GM23338 (cell line): ENCODE data around the gene RASSF10. TPM values are rescaled to one million over a fixed set of nuclear protein-coding genes. Genes with fewer than 3 reads are reported as not detected.

Source experiments
- ATAC-seq: fragments of 200-7000 bp; cut with Tn5 transposase; 3 replicates; pipeline ENCODE4 v1.9.1; 2020
- DNase-seq: peaks from one replicate; pipeline ENCODE4 v3.0.0-alpha.2; 2015; ENCODE audit warnings: low spot score
- H2AFZ ChIP-seq: fragments of 200-600 bp; sonication (generic); 2 replicates; pipeline ENCODE4 v1.8.0; 2016; ENCODE audit warnings: antibody characterized with exemption, mild to moderate bottlenecking, moderate library complexity
- H3F3A ChIP-seq: fragments of 200-600 bp; sonication (generic); replicated peaks from 2 replicates; pipeline ENCODE4 v1.8.0; 2017; ENCODE audit warnings: antibody characterized with exemption, mixed run types, low read depth
- H3K27ac ChIP-seq: fragments of 200-600 bp; sonication (generic); 2 replicates; pipeline ENCODE4 v1.6.1; 2016; ENCODE audit warnings: low read depth
- H3K27me3 ChIP-seq: fragments of 200-600 bp; sonication (generic); 2 replicates; pipeline ENCODE4 v1.8.0; 2016; ENCODE audit warnings: mild to moderate bottlenecking, mixed run types, moderate library complexity; ENCODE audit not compliant: insufficient read depth
- H3K36me3 ChIP-seq: fragments of 200-600 bp; sonication (generic); 2 replicates; pipeline ENCODE4 v1.8.0; 2016; ENCODE audit warnings: mild to moderate bottlenecking; ENCODE audit not compliant: insufficient read depth
- H3K4me1 ChIP-seq: fragments of 200-600 bp; sonication (generic); 2 replicates; pipeline ENCODE4 v1.8.0; 2016; ENCODE audit warnings: mild to moderate bottlenecking, moderate library complexity; ENCODE audit not compliant: insufficient read depth
- H3K4me2 ChIP-seq: fragments of 200-600 bp; sonication (generic); 2 replicates; pipeline ENCODE4 v1.7.1; 2017; ENCODE audit warnings: mixed run types
- H3K4me3 ChIP-seq: fragments of 200-600 bp; sonication (generic); 2 replicates; pipeline ENCODE4 v1.6.1; 2016; ENCODE audit warnings: mixed run types
- H3K79me2 ChIP-seq: fragments of 200-600 bp; sonication (generic); replicated peaks from 2 replicates; pipeline ENCODE4 v1.8.0; 2017; ENCODE audit warnings: mild to moderate bottlenecking; ENCODE audit not compliant: insufficient read depth
- H3K9me2 ChIP-seq: fragments of 200-600 bp; sonication (generic); 2 replicates; pipeline ENCODE4 v1.8.0; 2017; ENCODE audit not compliant: insufficient read depth
- H4K20me1 ChIP-seq: fragments of 200-600 bp; sonication (generic); replicated peaks from 2 replicates; pipeline ENCODE4 v1.8.0; 2017; ENCODE audit warnings: mild to moderate bottlenecking; ENCODE audit not compliant: insufficient read depth
- H3K27ac Mint-ChIP-seq: 2 replicates; pipeline ENCODE4 v1.8.0; 2020; ENCODE audit warnings: inconsistent platforms, mild to moderate bottlenecking, moderate library complexity, mixed read lengths
- H3K27me3 Mint-ChIP-seq: 3 replicates; pipeline ENCODE4 v1.8.0; 2022; ENCODE audit warnings: low read depth, mild to moderate bottlenecking, moderate library complexity, mixed read lengths, inconsistent platforms; ENCODE audit not compliant: insufficient read depth, poor library complexity
- H3K36me3 Mint-ChIP-seq: 3 replicates; pipeline ENCODE4 v1.8.0; 2021; ENCODE audit warnings: low read depth, mild to moderate bottlenecking, inconsistent platforms, moderate library complexity, mixed read lengths
- H3K4me1 Mint-ChIP-seq: 3 replicates; pipeline ENCODE4 v1.8.0; 2020; ENCODE audit warnings: mild to moderate bottlenecking, inconsistent platforms, mixed read lengths
- H3K4me3 Mint-ChIP-seq: 3 replicates; pipeline ENCODE4 v1.8.0; 2021; ENCODE audit warnings: moderate library complexity, mild to moderate bottlenecking, inconsistent platforms, mixed read lengths
- H3K9me3 Mint-ChIP-seq: 3 replicates; pipeline ENCODE4 v1.8.0; 2020; ENCODE audit warnings: moderate library complexity, mild to moderate bottlenecking, inconsistent platforms, mixed read lengths
- CREB1 ChIP-seq: fragments of 250-450 bp; sonication (Bioruptor Pico); IDR thresholded peaks from 2 replicates; pipeline ENCODE4 v1.5.0; 2020; ENCODE audit warnings: low read depth, mild to moderate bottlenecking, moderate library complexity
- EZH2 ChIP-seq: fragments of 200-600 bp; sonication (generic); IDR thresholded peaks from one replicate; pipeline ENCODE4 v1.8.0; 2017; ENCODE audit warnings: antibody characterized with exemption, mild to moderate bottlenecking, low read depth; ENCODE audit not compliant: unreplicated experiment
- EZH2phosphoT487 ChIP-seq: fragments of 200-600 bp; sonication (generic); IDR thresholded peaks from one replicate; pipeline ENCODE4 v1.8.1; 2018; ENCODE audit warnings: antibody characterized with exemption; ENCODE audit not compliant: unreplicated experiment
- JUNB ChIP-seq: IDR thresholded peaks from one replicate; pipeline ENCODE4 v1.6.1; 2016; ENCODE audit warnings: antibody characterized with exemption; ENCODE audit not compliant: unreplicated experiment
- NANOG ChIP-seq: IDR thresholded peaks from 2 replicates; pipeline ENCODE4 v1.6.1; 2016; ENCODE audit warnings: antibody characterized with exemption, borderline replicate concordance
- POLR2AphosphoS5 ChIP-seq: IDR thresholded peaks from 2 replicates; pipeline ENCODE4 v1.6.1; 2016; ENCODE audit warnings: antibody characterized with exemption, low read depth
- STAT1 ChIP-seq: IDR thresholded peaks from one replicate; pipeline ENCODE4 v1.6.1; 2016; ENCODE audit warnings: antibody characterized with exemption; ENCODE audit not compliant: unreplicated experiment
- ZNF114 ChIP-seq: fragments of 250-450 bp; sonication (Bioruptor Pico); IDR thresholded peaks from 2 replicates; pipeline ENCODE4 v1.5.0; 2020; ENCODE audit warnings: mild to moderate bottlenecking, moderate library complexity
- ZNF331 ChIP-seq: fragments of 250-450 bp; sonication (Bioruptor Pico); IDR thresholded peaks from 2 replicates; pipeline ENCODE4 v1.5.0; 2020; ENCODE audit warnings: low read depth, mild to moderate bottlenecking, moderate library complexity
- polyA plus RNA-seq: library from polyadenylated mRNA; unstranded; fragments of >200 nt; fragmentation: Nextera tagmentation; extraction: Ambion mirVana; gene quantifications from 2 replicates; pipeline ENCODE4 v1.2.1, GENCODE V29; 2016
- total RNA-seq: library from RNA; depleted of rRNA; stranded (reverse); fragments of >200 nt; shearing (Covaris generic); gene quantifications from 2 replicates; pipeline ENCODE4 v1.2.3, GENCODE V29; 2014
- TF ChIP-seq, protein P1 (sequence below): fragments of 250-450 bp; sonication (Bioruptor Pico); IDR thresholded peaks from 2 replicates; pipeline ENCODE4 v1.5.0; 2020; ENCODE audit warnings: mild to moderate bottlenecking, moderate library complexity
- TF ChIP-seq, protein P2 (sequence below), 2 experiments: fragments of 200-600 bp in 1 of 2; sonication (generic) in 1 of 2; conservative IDR thresholded peaks; 2 replicates each; pipeline versions ENCODE4 v1.5.1 to v1.6.1; 2016 to 2017; ENCODE audit warnings: antibody characterized with exemption in 2 of 2, low read depth in 2 of 2, mild to moderate bottlenecking in 2 of 2, moderate library complexity in 1 of 2
- TF ChIP-seq, protein P3 (sequence below): IDR thresholded peaks from 2 replicates; pipeline ENCODE4 v1.6.1; 2016; ENCODE audit warnings: antibody characterized with exemption
- TF ChIP-seq, protein P4 (sequence below): IDR thresholded peaks from one replicate; pipeline ENCODE4 v1.6.1; 2018; ENCODE audit warnings: antibody characterized with exemption; ENCODE audit not compliant: unreplicated experiment

RASSF10 gene
- total and polyA plus RNA-seq, 2 experiments from 2014 or later, result 0.13 to 1.8 TPM

DNA sequence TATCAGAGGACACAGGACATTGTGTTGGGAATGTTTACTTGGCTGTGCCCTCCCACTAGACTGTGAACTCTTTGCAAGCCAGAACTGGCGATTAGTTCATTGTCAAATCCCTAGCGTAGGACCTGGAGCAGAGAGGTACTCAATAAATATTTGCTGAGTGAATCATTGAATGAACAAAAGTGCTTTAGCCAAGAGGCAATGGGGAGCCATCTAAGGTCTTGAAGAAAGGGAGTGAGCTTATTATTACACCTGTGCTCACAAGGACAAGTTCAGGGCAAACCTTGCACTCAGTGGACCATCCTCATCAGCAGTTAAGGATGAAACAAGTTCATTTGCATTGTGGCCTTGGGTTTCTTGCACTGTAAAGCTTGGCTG, 1.1 kb upstream of the RASSF10 start:
- H3K36me3 ChIP-seq, result peaks cover 6% of the 10 kb centered on the region; the same call in 1 of the 2 replicates
- H3K4me3 ChIP-seq, result peak overlapping the region; percentile 70
- no peak overlapping the region for H3K27ac Mint-ChIP-seq
- H4K20me1 ChIP-seq, result 0 out of 2 replicates have a peak, but pooled peaks cover 4% of the 10 kb centered on the region
- no peak for ATAC-seq
- peaks cover 19% of the 10 kb centered on the region; the same call in 2 of the 3 replicates for H3K36me3 Mint-ChIP-seq
- H3K4me2 ChIP-seq, result peak overlapping the region; percentile 89
- no peaks in the 10 kb centered on the region for H3K79me2 ChIP-seq
- peaks cover 53% of the 10 kb centered on the region for H3K27me3 ChIP-seq
- peaks cover 39% of the 10 kb centered on the region for H3K4me1 ChIP-seq
- no peak overlapping the region for H3K27ac ChIP-seq
- H3K4me1 Mint-ChIP-seq, result peaks cover 50% of the 10 kb centered on the region
- H3K9me3 Mint-ChIP-seq, result peaks cover 13% of the 10 kb centered on the region
- H3K9me2 ChIP-seq, result peaks cover 19% of the 10 kb centered on the region; the same call in 1 of the 2 replicates
- DNase-seq, result no peak
- peak overlapping the region; percentile 77 for H3K4me3 Mint-ChIP-seq
- peaks cover 45% of the 10 kb centered on the region for H3K27me3 Mint-ChIP-seq
- H2AFZ ChIP-seq, result peak overlapping the region; percentile 89
- H3F3A ChIP-seq, result peaks cover 6% of the 10 kb centered on the region; the same call in 1 of the 2 replicates
- TF ChIP-seq NANOG (no peak), ZNF114 (CRISPR knock-in tag) (no peak), JUNB (no peak), EZH2phosphoT487 (no peak), STAT1 (no peak), POLR2AphosphoS5 (no peak), ZNF331 (no peak), EZH2 (no peak), CREB1 (no peak)
- TF ChIP-seq, protein P1, sequence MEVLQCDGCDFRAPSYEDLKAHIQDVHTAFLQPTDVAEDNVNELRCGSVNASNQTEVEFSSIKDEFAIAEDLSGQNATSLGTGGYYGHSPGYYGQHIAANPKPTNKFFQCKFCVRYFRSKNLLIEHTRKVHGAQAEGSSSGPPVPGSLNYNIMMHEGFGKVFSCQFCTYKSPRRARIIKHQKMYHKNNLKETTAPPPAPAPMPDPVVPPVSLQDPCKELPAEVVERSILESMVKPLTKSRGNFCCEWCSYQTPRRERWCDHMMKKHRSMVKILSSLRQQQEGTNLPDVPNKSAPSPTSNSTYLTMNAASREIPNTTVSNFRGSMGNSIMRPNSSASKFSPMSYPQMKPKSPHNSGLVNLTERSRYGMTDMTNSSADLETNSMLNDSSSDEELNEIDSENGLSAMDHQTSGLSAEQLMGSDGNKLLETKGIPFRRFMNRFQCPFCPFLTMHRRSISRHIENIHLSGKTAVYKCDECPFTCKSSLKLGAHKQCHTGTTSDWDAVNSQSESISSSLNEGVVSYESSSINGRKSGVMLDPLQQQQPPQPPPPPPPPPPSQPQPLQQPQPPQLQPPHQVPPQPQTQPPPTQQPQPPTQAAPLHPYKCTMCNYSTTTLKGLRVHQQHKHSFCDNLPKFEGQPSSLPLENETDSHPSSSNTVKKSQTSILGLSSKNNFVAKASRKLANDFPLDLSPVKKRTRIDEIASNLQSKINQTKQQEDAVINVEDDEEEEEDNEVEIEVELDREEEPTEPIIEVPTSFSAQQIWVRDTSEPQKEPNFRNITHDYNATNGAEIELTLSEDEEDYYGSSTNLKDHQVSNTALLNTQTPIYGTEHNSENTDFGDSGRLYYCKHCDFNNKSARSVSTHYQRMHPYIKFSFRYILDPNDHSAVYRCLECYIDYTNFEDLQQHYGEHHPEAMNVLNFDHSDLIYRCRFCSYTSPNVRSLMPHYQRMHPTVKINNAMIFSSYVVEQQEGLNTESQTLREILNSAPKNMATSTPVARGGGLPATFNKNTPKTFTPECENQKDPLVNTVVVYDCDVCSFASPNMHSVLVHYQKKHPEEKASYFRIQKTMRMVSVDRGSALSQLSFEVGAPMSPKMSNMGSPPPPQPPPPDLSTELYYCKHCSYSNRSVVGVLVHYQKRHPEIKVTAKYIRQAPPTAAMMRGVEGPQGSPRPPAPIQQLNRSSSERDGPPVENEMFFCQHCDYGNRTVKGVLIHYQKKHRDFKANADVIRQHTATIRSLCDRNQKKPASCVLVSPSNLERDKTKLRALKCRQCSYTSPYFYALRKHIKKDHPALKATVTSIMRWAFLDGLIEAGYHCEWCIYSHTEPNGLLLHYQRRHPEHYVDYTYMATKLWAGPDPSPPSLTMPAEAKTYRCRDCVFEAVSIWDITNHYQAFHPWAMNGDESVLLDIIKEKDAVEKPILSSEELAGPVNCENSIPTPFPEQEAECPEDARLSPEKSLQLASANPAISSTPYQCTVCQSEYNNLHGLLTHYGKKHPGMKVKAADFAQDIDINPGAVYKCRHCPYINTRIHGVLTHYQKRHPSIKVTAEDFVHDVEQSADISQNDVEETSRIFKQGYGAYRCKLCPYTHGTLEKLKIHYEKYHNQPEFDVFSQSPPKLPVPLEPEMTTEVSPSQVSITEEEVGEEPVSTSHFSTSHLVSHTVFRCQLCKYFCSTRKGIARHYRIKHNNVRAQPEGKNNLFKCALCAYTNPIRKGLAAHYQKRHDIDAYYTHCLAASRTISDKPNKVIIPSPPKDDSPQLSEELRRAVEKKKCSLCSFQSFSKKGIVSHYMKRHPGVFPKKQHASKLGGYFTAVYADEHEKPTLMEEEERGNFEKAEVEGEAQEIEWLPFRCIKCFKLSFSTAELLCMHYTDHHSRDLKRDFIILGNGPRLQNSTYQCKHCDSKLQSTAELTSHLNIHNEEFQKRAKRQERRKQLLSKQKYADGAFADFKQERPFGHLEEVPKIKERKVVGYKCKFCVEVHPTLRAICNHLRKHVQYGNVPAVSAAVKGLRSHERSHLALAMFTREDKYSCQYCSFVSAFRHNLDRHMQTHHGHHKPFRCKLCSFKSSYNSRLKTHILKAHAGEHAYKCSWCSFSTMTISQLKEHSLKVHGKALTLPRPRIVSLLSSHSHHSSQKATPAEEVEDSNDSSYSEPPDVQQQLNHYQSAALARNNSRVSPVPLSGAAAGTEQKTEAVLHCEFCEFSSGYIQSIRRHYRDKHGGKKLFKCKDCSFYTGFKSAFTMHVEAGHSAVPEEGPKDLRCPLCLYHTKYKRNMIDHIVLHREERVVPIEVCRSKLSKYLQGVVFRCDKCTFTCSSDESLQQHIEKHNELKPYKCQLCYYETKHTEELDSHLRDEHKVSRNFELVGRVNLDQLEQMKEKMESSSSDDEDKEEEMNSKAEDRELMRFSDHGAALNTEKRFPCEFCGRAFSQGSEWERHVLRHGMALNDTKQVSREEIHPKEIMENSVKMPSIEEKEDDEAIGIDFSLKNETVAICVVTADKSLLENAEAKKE, result no peak
- TF ChIP-seq, protein P2, sequence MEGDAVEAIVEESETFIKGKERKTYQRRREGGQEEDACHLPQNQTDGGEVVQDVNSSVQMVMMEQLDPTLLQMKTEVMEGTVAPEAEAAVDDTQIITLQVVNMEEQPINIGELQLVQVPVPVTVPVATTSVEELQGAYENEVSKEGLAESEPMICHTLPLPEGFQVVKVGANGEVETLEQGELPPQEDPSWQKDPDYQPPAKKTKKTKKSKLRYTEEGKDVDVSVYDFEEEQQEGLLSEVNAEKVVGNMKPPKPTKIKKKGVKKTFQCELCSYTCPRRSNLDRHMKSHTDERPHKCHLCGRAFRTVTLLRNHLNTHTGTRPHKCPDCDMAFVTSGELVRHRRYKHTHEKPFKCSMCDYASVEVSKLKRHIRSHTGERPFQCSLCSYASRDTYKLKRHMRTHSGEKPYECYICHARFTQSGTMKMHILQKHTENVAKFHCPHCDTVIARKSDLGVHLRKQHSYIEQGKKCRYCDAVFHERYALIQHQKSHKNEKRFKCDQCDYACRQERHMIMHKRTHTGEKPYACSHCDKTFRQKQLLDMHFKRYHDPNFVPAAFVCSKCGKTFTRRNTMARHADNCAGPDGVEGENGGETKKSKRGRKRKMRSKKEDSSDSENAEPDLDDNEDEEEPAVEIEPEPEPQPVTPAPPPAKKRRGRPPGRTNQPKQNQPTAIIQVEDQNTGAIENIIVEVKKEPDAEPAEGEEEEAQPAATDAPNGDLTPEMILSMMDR (conservative IDR thresholded peaks at IDR 0.05; ENCODE audit: low read depth in 2 of 2), result no peak
- TF ChIP-seq, protein P3, sequence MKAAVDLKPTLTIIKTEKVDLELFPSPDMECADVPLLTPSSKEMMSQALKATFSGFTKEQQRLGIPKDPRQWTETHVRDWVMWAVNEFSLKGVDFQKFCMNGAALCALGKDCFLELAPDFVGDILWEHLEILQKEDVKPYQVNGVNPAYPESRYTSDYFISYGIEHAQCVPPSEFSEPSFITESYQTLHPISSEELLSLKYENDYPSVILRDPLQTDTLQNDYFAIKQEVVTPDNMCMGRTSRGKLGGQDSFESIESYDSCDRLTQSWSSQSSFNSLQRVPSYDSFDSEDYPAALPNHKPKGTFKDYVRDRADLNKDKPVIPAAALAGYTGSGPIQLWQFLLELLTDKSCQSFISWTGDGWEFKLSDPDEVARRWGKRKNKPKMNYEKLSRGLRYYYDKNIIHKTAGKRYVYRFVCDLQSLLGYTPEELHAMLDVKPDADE, result no peak
- TF ChIP-seq, protein P4, sequence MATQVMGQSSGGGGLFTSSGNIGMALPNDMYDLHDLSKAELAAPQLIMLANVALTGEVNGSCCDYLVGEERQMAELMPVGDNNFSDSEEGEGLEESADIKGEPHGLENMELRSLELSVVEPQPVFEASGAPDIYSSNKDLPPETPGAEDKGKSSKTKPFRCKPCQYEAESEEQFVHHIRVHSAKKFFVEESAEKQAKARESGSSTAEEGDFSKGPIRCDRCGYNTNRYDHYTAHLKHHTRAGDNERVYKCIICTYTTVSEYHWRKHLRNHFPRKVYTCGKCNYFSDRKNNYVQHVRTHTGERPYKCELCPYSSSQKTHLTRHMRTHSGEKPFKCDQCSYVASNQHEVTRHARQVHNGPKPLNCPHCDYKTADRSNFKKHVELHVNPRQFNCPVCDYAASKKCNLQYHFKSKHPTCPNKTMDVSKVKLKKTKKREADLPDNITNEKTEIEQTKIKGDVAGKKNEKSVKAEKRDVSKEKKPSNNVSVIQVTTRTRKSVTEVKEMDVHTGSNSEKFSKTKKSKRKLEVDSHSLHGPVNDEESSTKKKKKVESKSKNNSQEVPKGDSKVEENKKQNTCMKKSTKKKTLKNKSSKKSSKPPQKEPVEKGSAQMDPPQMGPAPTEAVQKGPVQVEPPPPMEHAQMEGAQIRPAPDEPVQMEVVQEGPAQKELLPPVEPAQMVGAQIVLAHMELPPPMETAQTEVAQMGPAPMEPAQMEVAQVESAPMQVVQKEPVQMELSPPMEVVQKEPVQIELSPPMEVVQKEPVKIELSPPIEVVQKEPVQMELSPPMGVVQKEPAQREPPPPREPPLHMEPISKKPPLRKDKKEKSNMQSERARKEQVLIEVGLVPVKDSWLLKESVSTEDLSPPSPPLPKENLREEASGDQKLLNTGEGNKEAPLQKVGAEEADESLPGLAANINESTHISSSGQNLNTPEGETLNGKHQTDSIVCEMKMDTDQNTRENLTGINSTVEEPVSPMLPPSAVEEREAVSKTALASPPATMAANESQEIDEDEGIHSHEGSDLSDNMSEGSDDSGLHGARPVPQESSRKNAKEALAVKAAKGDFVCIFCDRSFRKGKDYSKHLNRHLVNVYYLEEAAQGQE, result no peak
